Measurements from ENCODE around the gene GPR146.

Gene GPR146

GRCh38 chr7:1011297-1012003 lies 32.9 kb upstream of the GPR146 start:
- no peak for DNase-seq (ENCODE audit: low read depth, low spot score)

GRCh38 chr7:1012004-1012715 lies 32.2 kb upstream of the GPR146 start:
- no peak for DNase-seq (ENCODE audit: low read depth, low spot score)

GRCh38 chr7:1012716-1013095 lies 31.6 kb upstream of the GPR146 start:
- DNase-seq (ENCODE audit: low read depth, low spot score): no peak

- DNase-seq (ENCODE audit: low read depth, low spot score): no peak
These were observed 30.8 kb upstream of the GPR146 start for GRCh38 chr7:1013581-1013980.

- DNase-seq (ENCODE audit: low read depth, low spot score): no peak
These were observed 29.7 kb upstream of the GPR146 start for GRCh38 chr7:1014681-1015080.

GRCh38 chr7:1015196-1016121 lies 28.9 kb upstream of the GPR146 start:
- no peak for DNase-seq (ENCODE audit: low read depth, low spot score)

GRCh38 chr7:1016577-1017531 lies 27.5 kb upstream of the GPR146 start:
- DNase-seq (ENCODE audit: low read depth, low spot score): no peak

GRCh38 chr7:1017586-1018333 lies 26.6 kb upstream of the GPR146 start:
- DNase-seq (ENCODE audit: low read depth, low spot score): no peak

- no peak for DNase-seq (ENCODE audit: low read depth, low spot score)
These were observed 26.0 kb upstream of the GPR146 start for GRCh38 chr7:1018334-1018695.

- DNase-seq (ENCODE audit: low read depth, low spot score): no peak
These were observed 25.0 kb upstream of the GPR146 start for GRCh38 chr7:1019255-1019785.

- no peak for DNase-seq (ENCODE audit: low read depth, low spot score)
These were observed 24.3 kb upstream of the GPR146 start for GRCh38 chr7:1019789-1020610.

GRCh38 chr7:1020849-1021251 lies 23.5 kb upstream of the GPR146 start:
- DNase-seq (ENCODE audit: low read depth, low spot score): no peak

- no peak for DNase-seq (ENCODE audit: low read depth, low spot score)
These were observed 23.0 kb upstream of the GPR146 start for GRCh38 chr7:1021366-1021765.

- no peak for DNase-seq (ENCODE audit: low read depth, low spot score)
These were observed 22.4 kb upstream of the GPR146 start for GRCh38 chr7:1021931-1022330.

- DNase-seq (ENCODE audit: low read depth, low spot score): no peak
These were observed 22.0 kb upstream of the GPR146 start for GRCh38 chr7:1022356-1022755.

GRCh38 chr7:1022801-1023465 lies 21.4 kb upstream of the GPR146 start:
- no peak for DNase-seq (ENCODE audit: low read depth, low spot score)

GRCh38 chr7:1024331-1024841 lies 20.0 kb upstream of the GPR146 start:
- no peak for DNase-seq (ENCODE audit: low read depth, low spot score)

- no peak for DNase-seq (ENCODE audit: low read depth, low spot score)
These were observed 19.2 kb upstream of the GPR146 start for GRCh38 chr7:1024876-1025742.

Measured in brain pericyte (primary cell).